Testis (tissue), 2 donors: ENCODE data around the gene TSEN54.

ENCODE experiments used
- CTCF ChIP-seq, 3 experiments: fragments of 450-650 bp in 2 of 3; fragments of 200-600 bp in 1 of 3; sonication (generic) in 1 of 3; IDR thresholded peaks; one replicate each; pipeline ENCODE4 v1.5.1; 2016 to 2019; ENCODE audit warnings: antibody characterized with exemption in 3 of 3, mild to moderate bottlenecking in 2 of 3, moderate library complexity in 1 of 3
- POLR2A ChIP-seq: fragments of 450-650 bp; IDR thresholded peaks from one replicate; pipeline ENCODE4 v1.6.1; 2017; ENCODE audit warnings: antibody characterized with exemption, mild to moderate bottlenecking, moderate library complexity

- TF ChIP-seq POLR2A (no peak), CTCF (IDR thresholded peaks at IDR 0.05) (no peak)
Measured at GRCh38 chr17:75503976-75504346, 12.4 kb upstream of the TSEN54 start.
